ENCODE data around the gene PCSK2.

Gene PCSK2

GRCh38 chr20:17510548-17510947, 283.7 kb downstream of the PCSK2 start:
- no peak for FAIRE-seq

- no peak for FAIRE-seq
These were observed 284.6 kb downstream of the PCSK2 start for GRCh38 chr20:17511401-17511800.

- FAIRE-seq, result no peak
These were observed 287.1 kb downstream of the PCSK2 start for GRCh38 chr20:17513939-17514338.

GRCh38 chr20:17515053-17515452, 288.2 kb downstream of the PCSK2 start:
- no peak for FAIRE-seq

GRCh38 chr20:17518339-17519052, 291.7 kb downstream of the PCSK2 start:
- no peak for FAIRE-seq

- no peak for FAIRE-seq
These were observed 292.9 kb downstream of the PCSK2 start for GRCh38 chr20:17519606-17520285.

GRCh38 chr20:17520583-17520982, 293.7 kb downstream of the PCSK2 start:
- FAIRE-seq, result no peak

- FAIRE-seq, result no peak
These were observed 295.7 kb downstream of the PCSK2 start for GRCh38 chr20:17522528-17522927.

- no peak for FAIRE-seq
These were observed 296.5 kb downstream of the PCSK2 start for GRCh38 chr20:17523326-17523725.

- no peak for FAIRE-seq
These were observed 297.7 kb downstream of the PCSK2 start for GRCh38 chr20:17524560-17524959.

- no peak for FAIRE-seq
These were observed 298.3 kb downstream of the PCSK2 start for GRCh38 chr20:17525132-17525531.

- FAIRE-seq, result no peak
These were observed 298.8 kb downstream of the PCSK2 start for GRCh38 chr20:17525650-17526049.

- no peak for FAIRE-seq
These were observed 302.7 kb downstream of the PCSK2 start for GRCh38 chr20:17529586-17529985.

- FAIRE-seq, result no peak
These were observed 303.3 kb downstream of the PCSK2 start for GRCh38 chr20:17530153-17530552.

- no peak for FAIRE-seq
These were observed 304.1 kb downstream of the PCSK2 start, which contains the start of gene BFSP1 for GRCh38 chr20:17530716-17531664. Gene BFSP1, minus strand, starts transcription at chr20:17531379. Its CDS starts 50 bp downstream, at chr20:17531329.

- no peak for FAIRE-seq
These were observed 304.8 kb downstream of the PCSK2 start for GRCh38 chr20:17531665-17532025.

- FAIRE-seq, result no peak
These were observed 306.6 kb downstream of the PCSK2 start for GRCh38 chr20:17533396-17533795.

- no peak for FAIRE-seq
These were observed 307.2 kb downstream of the PCSK2 start for GRCh38 chr20:17534077-17534476.

Measured in TTC549 (cell line).